Endometrial microvascular endothelial cells (primary cell): ENCODE measurements around the gene KLHL35. TPM values are rescaled to one million over a fixed set of nuclear protein-coding genes. Genes with fewer than 3 reads are reported as not detected.

Experiments used
- in situ Hi-C: cut with HindIII; loops from 2 replicates; pipeline ENCODE4 v1.10.0; 2017; ENCODE audit warnings: low sequenced_read_pairs, low pct_unique_long_range_greater_than_20kb; ENCODE audit errors: inconsistent ontology term
- total RNA-seq: library from RNA; depleted of rRNA; stranded (reverse); fragments of >200 nt; gene quantifications from one replicate; pipeline ENCODE4 v1.2.3, GENCODE V29; 2015; ENCODE audit errors: inconsistent ontology term

Gene KLHL35
- total RNA-seq, 1 donor from 2014 or later: not detected

DNA sequence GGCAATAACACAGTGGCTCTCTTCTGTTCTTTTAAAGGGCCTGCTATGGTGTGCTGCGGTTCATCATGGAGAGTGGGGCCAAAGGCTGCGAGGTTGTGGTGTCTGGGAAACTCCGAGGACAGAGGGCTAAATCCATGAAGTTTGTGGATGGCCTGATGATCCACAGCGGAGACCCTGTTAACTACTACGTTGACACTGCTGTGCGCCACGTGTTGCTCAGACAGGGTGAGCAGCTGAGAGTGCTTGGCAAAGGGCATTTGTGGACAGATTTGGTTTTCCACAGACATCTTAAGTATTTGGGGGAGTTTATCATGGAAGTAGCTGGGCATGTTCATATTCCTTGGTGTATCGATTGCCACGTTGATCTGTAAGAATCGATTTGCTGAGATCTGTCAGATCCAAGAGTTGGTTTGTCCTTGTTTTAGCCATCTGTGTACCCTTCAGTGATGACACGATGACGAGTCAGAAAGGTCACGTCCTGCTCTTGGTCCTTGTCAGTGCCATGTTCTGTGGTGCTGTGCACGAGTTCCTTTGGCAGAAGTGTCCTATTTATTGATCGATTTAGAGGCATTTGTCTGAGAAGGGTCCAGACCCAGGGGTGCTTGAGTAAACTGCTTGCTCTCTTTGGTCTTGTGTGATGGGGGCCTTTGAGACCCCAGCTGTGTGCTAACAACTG, 28.9 kb downstream of the KLHL35 start:
- in situ Hi-C loops: loop anchor here (10.0 kb wide), 1 partner anchor 129 kb away; no protein-coding TSS in a partner anchor

DNA sequence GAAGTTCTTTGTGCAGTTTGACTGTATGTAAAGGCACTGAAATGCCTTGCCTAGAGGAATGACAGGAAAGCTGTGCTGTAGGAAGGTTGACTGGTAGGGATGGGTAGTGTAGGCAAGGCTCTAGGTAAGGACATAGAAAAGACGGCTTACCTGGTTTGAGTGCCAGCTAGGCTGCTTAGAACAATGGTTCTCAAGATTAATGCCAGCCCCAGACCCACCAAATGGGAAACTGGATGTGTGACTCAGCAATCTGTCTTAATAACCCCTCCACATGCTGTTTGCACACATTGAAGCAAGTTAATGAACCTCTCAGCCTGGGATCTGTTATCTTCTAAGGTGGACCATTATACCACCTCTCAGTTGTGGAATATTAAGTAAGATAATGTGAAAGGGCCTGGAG, 30.0 kb downstream of the KLHL35 start:
- in situ Hi-C loops: loop anchor here (10.0 kb wide), 1 partner anchor 128 kb away; no protein-coding TSS in a partner anchor

DNA sequence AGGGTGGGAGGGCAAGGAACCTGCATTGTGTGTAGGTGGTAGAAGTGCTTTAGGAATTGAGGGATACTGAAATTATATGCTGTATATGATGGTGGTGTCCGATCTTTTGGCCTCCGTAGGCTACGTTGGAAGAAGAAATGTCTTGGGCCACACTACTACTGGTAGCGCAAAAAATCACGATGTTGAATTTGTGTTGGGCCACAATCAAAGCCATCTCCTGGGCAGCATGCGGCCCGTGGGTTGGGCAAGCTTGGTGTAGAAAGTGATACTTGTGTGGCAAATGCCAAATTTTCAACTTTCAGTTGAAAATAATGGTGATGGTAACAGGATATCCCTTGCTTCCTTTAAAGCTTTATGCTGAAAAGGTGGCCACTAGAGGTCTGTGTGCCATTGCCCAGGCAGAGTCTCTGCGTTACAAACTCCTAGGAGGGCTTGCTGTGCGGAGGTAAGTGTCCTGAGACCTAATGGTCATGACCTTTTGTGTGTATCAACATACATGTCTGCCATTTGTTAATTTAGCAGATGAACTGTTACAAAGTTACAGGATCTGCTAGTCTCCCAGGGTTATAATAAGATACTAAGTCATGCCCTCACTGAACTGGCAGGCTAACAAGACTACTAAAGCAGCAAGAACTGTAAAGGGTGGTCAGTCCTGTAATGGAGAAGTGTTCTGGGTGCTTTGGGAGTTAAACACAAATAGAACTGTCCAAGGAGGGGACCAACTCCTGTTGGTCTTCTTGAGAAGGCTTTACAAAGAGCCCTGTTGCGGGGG, 30.8 kb downstream of the KLHL35 start:
- in situ Hi-C loops: loop anchor here (10.0 kb wide), 1 partner anchor 127 kb away; no protein-coding TSS in a partner anchor

DNA sequence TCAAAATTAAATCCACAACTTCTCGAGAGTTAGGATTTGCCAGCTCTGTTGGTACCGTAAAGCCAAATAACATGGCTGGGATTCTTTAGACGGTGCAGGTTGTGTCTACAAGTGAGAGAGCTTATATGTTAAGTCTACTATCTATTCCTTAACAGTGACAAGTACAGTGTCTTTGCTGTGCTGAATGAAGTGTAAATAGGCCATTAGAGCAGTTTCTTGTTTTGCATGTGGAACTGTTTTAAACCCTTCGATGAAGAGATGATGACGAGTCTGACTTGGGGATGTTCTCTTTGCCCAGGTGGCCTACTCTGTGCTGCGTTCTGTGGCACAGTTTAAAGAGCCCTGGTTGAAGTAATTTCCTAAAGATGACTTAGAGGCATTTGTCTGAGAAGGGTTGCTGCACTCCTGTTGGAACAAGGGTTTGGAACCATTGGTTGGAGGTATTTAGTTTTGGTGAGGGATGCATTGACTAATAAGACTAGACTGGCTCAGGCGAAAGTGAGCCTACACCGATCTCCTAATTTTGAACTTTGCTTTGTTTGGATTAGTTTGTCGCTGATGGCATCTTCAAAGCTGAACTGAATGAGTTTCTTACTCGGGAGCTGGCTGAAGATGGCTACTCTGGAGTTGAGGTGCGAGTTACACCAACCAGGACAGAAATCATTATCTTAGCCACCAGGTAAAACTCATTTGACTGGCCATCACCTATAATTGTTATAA, 32.7 kb downstream of the KLHL35 start:
- in situ Hi-C loops: loop anchor here (10.0 kb wide), 1 partner anchor 126 kb away; no protein-coding TSS in a partner anchor

DNA sequence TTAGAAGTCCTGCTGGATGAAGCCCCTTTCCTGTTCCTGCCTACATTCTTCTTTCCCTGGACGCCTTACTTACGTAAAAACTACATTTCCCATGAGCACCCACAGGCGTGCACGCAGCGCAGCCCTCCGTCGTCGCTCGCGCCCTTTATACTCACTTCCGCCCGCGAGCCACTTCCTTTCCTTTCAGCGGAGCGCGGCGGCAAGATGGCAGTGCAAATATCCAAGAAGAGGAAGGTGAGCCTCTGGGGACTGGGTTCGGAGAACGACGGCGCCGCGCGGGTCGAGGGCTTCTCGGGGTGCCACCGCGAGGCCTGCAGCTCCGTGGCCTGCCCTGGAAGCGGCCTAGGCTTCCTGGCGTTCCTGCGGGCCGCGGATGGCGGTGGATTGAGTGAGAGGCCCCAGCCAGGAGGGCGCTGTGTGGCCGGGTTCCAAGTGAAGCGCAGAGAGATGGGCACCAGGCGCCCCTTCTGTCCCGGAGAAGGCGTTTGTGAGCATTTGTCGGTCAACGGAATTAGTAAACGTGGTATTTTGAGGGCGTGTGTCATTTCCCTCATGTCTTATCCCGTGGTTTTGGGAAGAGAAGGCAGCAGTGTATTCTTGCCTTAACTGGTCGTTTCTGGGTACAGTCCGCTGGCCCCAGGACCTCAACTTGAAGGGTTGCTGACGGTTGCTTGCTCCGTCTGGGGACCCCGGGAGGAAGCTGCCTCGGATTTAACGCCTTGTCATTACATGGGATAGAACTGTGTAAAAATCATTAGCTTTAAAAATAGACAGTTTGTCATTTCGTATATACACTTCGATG, 33.5 kb downstream of the KLHL35 start, which contains the start of gene RPS3:
Gene RPS3 (plus strand): TSS at position 175 of the 802 bp plus-strand sequence. CDS start 30 bp downstream, at position 205.
- in situ Hi-C loops: loop anchor here (10.0 kb wide), 1 partner anchor 125 kb away; no protein-coding TSS in a partner anchor

DNA sequence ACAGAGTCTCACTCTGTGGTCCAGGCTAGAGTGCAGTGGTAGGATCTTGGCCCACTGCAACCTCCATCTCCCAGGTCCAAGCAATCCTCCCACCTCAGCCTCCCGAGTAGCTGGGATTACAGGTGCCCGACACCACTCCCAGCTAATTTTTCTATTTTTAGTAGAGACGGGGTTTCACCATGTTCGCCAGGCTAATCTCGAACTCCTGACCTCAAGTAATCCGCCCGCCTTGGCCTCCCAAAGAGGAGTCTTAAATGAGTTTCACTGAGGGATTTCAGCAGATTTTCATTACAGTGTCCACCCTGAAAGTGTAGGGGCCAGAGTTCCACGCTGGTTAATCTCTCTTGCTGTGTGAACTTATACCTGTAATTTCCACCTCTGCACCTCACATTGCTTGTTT, 34.1 kb downstream of the KLHL35 start:
- in situ Hi-C loops: no loop called here

DNA sequence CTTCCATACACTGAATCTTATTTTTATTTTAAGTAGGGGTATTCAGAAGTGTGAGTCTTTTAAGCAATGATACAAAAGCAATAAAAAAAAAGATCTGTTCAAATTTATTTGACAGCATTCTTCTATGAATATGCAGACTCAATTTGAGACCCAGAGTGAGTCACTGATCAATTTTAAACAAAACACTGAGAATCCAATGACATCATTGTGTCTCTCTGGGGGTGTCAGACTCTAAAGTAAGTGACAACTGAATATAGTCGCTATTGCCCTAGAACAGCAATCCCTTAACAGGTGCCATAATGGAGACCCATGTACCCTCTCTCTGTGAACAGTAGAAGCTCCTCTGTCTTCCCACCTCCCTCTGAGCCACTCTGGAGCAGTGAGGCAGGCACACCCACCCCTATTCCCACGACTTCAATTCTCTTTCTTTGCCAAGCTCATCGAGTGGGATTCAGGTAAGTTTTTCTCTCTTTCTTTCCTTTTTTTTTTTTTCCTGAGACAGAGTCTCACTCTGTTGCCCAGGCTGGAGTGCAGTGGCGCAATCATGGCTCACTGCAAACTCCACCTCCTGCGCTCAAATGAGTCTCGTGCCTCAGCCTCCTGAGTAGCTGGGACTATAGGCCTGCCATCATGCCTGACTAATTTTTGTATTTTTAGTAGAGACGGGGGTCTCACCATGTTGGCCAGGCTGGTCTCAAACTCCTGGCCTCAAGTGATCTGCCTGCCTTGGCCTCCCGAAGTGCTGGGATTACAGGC, 38.7 kb downstream of the KLHL35 start:
- in situ Hi-C loops: no loop called here

DNA sequence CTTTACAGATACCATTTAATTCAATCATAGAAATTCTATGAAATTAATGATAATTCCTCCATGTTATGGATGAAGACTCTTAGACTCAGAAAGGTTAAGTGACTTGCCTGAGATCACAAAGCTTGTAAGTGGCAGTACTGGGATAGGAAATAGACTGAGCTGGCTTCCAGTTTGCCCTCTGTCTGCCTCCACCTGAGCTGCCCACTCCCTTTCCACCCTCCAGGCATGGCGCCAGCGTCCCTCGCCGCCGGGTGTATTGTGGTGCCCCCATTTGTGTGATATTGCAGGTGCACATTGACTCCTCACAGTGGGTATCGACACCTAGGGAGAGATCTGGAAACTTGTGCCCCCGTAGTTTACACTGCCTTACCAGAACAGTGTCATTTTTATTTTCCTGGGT, 43.1 kb downstream of the KLHL35 start:
- in situ Hi-C loops: no loop called here

DNA sequence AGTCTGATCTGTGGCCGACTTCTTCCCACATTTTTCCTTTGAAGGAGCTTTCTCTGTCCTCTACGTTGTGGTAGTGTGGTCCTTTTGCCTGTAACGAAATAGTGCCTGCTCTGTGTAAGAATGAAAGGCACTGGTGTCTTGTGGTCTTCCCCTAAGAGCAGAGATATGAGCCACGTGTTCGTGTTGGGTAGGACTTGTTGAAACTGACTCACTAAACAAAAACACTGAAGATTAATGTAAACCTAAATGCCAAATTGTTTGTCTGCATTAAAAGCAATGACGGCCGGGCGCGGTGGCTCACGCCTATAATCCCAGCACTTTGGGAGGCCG, 43.8 kb downstream of the KLHL35 start:
- in situ Hi-C loops: no loop called here

DNA sequence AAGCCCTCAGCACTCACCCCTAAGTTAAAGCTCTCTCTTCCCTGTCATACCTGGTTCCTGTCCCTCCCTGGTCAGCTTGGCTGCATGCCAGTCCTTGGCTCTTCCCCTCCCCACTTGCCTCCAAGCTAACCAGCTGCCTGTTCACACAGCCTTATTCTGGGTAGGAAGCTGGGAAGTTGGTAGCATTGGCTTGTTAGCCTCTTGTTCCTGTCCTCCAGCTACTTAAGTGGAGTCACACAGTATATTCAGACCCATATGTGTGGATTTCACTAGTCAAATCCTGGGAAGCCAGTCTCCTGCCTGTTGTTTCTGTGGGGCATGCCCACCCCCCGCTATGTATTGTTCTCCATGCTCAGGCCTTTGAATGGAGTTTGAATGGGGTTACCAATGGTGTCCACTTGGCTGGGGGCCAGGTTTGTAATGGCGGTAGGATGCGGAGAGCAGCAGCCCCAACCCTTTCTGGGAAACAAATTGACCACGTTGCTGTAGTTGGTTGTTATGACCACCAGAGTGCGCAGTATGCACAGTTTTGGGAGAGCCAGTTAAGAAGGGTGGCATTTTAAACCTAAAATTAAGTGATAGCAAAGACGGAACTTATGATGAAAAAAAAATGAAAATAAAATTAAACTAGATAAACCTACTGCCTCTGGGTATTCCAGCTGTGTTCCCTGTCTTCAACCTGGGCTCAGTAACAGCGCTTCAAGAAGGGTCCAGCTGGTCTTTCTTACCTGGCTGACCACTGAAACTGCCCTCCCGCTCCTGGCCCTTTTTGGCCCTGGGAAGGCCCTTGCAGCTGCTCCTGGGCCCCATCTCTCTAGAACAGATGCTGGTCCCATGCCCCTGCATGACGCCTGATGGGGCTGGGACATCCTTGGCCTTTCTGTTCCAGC, 44.4 kb downstream of the KLHL35 start:
- in situ Hi-C loops: no loop called here

DNA sequence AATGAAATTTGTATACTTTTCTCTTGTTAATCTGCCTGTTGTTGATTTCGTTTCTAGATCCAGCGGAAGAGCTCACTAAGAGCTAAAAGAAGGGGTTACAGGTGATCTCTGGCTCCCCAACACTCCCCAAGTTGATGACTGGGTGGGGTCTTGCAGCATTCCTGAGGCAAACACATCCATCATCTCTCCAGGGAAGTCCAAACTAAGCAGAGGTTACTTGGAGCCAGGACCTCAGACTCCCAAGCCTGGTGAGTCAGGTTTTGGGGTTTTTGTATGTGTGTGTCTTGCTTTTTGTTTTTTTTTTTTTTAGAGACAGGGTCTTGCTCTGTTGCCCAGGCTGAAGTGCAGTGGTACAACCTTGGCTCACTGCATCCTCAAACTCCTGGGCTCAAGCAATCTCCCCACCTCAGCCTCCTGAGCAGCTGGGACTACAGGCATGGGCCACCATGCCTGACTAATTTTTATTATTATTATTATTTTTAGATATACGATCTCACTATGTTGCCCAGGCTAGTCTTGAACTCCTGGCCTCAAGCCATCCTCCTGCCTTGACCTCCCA, 45.2 kb downstream of the KLHL35 start:
- in situ Hi-C loops: no loop called here

DNA sequence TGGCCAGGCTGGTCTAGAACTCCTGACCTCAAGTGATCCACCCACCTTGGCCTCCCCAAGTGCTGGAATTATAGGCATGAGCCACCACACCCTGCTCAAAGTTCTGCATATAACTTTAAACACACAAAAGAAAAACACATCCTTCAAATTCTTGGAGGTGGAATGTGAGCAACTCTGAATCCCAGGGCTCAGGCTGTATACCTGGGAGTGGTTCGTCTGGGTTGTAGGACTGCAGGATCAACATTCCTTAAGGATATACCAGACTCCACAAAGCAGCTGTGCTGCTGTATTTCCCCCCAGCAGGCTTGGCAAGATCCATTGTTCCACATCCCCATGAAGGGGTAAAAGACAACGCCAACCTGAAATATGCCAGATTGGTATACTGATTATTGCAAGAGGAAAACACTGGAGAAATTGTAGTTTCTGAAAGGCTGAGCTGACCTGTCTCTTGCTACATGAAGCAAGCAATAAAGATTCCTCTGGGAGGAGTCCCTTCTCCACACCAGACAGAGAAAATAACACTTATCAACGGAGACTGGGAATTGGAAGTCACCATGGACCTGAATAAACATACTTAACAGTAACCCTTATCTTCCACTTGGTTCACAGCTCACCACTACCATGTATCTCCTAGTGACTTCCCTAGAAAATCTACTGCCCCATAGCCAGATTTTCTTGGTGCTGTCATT, 45.9 kb downstream of the KLHL35 start:
- in situ Hi-C loops: no loop called here

DNA sequence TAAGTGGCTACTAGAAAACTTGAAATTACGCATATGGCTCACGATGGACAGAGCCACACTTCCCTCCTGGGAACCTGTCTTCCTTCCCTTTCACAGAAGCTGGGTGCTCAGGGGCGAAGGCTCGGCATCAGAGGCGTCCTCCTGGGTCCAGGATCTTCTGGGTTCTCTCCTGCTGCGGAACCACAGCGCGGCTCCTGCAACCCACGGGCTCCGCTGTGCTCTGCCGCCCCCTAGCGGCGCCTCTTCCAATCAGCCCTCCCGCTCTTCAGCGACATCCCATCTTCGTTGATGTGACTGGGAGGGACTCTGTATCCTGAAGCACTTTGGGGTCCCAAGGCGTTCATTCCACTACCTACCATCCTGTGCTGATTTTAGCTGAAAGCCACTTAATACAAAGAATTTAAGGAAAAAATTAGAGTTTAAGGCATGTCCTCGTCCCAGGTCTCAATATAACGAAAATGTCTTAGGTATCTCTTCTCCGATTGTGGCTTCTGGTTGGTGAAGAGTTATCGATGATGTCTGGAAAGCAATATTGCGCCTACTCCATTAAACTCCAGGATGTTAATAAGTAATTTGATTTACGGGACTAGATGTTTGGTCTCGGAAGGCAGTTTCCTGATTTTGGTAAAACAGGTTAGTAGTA, 48.4 kb downstream of the KLHL35 start:
- in situ Hi-C loops: no loop called here

DNA sequence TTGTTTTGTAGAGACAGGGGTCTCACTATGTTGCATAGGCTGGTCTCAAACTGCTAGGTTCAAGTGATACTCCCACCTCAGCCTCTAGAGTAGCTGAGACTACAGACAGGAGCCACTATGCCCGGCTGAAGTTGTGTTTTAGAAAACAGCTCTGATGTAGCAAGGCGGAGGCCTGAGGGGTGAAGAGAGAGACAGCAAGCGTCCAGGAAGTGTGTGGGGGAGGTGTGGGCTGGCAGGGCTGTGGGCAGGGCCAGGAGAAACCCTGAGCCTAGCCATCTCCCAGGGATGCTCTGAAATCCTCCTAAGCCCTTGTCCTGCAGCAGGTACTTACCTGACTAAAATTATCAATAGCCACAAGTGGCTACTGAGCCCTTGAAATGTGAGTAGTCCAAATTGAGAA, 49.8 kb downstream of the KLHL35 start:
- in situ Hi-C loops: no loop called here

DNA sequence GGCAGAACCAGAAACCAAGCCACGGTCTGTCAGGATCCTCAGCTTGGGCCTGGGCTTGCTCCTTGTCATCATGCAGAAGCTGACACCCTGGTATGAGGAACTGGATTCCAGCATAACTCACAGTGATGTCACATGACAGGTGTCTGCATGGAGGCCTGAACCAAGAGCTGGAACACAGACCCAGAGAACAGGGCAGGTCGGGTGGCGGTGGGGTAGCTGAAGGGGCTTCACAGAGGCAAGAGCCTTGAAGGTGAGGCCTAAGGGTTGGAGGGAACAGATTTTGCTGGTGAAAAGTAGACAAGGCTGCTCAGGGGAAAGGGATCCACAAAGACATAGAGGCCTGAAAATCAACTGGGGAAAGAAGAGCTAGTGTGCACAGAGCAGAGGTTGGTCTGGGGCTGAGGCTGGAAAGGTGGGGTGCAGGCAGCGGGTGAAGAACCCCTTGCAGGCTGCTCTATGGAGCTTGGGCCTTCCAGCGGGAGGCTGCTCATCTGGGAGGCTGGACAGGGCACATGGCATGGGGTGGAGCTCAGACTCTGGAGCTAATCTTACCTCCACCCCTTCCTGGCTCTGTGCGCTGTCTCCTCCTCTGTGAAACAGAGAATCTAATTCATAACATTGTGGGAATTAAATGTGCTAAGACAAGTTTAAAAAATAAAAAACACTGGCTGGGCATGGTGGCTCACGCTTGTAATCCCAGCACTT, 52.1 kb downstream of the KLHL35 start:
- in situ Hi-C loops: no loop called here
